Pons (tissue), 1 donor: ENCODE data around the gene CCDC81.

ENCODE experiments used
- DNase-seq: peaks from one replicate; pipeline ENCODE4 v3.0.0-alpha.2; 2016; ENCODE audit warnings: low spot score

CCDC81 gene

GRCh38 chr11:86440843-86441242 lies 66.2 kb downstream of the CCDC81 start:
- DNase-seq = no peak

- no peak for DNase-seq
These were observed 67.7 kb downstream of the CCDC81 start for GRCh38 chr11:86442420-86442819.

- DNase-seq = no peak
These were observed 68.1 kb downstream of the CCDC81 start for GRCh38 chr11:86442827-86443226.

- DNase-seq = no peak
These were observed 68.7 kb downstream of the CCDC81 start for GRCh38 chr11:86443415-86443814.

GRCh38 chr11:86444981-86445380 lies 70.3 kb downstream of the CCDC81 start:
- DNase-seq = no peak

GRCh38 chr11:86446163-86446923 lies 71.7 kb downstream of the CCDC81 start:
- DNase-seq = no peak

GRCh38 chr11:86446924-86447285 lies 72.2 kb downstream of the CCDC81 start:
- no peak for DNase-seq

- no peak for DNase-seq
These were observed 73.2 kb downstream of the CCDC81 start for GRCh38 chr11:86447763-86448480.

- no peak for DNase-seq
These were observed 75.4 kb downstream of the CCDC81 start for GRCh38 chr11:86449993-86450629.

- no peak for DNase-seq
These were observed 78.8 kb downstream of the CCDC81 start for GRCh38 chr11:86453290-86454030.

- DNase-seq = peak; percentile 83
These were observed 81.6 kb downstream of the CCDC81 start for GRCh38 chr11:86456075-86456939.

GRCh38 chr11:86458294-86459001 lies 83.8 kb downstream of the CCDC81 start:
- DNase-seq = no peak

GRCh38 chr11:86459002-86459385 lies 84.3 kb downstream of the CCDC81 start:
- no peak for DNase-seq

GRCh38 chr11:86459682-86460460 lies 85.2 kb downstream of the CCDC81 start:
- peak; percentile 30 for DNase-seq

GRCh38 chr11:86460461-86461385 lies 86.0 kb downstream of the CCDC81 start:
- no peak for DNase-seq

GRCh38 chr11:86461892-86462291 lies 87.2 kb downstream of the CCDC81 start:
- DNase-seq = no peak

GRCh38 chr11:86463120-86463519 lies 88.4 kb downstream of the CCDC81 start:
- no peak for DNase-seq

GRCh38 chr11:86463955-86464354 lies 89.3 kb downstream of the CCDC81 start:
- DNase-seq = no peak
